HL-60 (cell line): Measurements from ENCODE around the gene FIS1.
A peak's percentile ranks its signal among the peaks of the same experiment; 100 is the strongest.
"Not testable (repeated sequence)": the region's sequence is repeated elsewhere in the genome, so short reads cannot be mapped to it uniquely, and the experiment has no call there.

Experiments
- DNase-seq, 2 experiments: peaks; one replicate each; pipeline ENCODE4 v3.0.0-alpha.2; 2010 to 2020; ENCODE audit warnings: low read depth in 1 of 2, low spot score in 1 of 2
- H3K27ac ChIP-seq: fragments of 250-450 bp; sonication (Bioruptor Pico); replicated peaks from 2 replicates; pipeline ENCODE4 v1.5.1; 2020; ENCODE audit warnings: mild to moderate bottlenecking, moderate library complexity
- H3K27me3 ChIP-seq: fragments of 250-450 bp; sonication (Bioruptor Pico); 2 replicates; pipeline ENCODE4 v1.5.1; 2021; ENCODE audit warnings: mild to moderate bottlenecking, moderate library complexity; ENCODE audit not compliant: insufficient read depth, poor library complexity, severe bottlenecking
- H3K4me3 ChIP-seq: replicated peaks from 2 replicates; pipeline ENCODE4 v1.5.1; 2011; ENCODE audit warnings: mild to moderate bottlenecking, control low read depth, low read length; ENCODE audit not compliant: insufficient read depth
- GABPA ChIP-seq: IDR thresholded peaks from 2 replicates; pipeline ENCODE4 v1.6.1; 2012; ENCODE audit warnings: low read depth
- POLR2AphosphoS5 ChIP-seq: IDR thresholded peaks from 2 replicates; pipeline ENCODE4 v1.6.1; 2012; ENCODE audit warnings: low read depth
- SPI1 ChIP-seq: IDR thresholded peaks from 2 replicates; pipeline ENCODE4 v1.6.1; 2012; ENCODE audit warnings: low read depth, mild to moderate bottlenecking, borderline replicate concordance
- TF ChIP-seq, protein P1 (sequence below): IDR thresholded peaks from 2 replicates; pipeline ENCODE4 v1.6.1; 2012; ENCODE audit warnings: low read depth; ENCODE audit not compliant: insufficient replicate concordance
- TF ChIP-seq, protein P2 (sequence below): IDR thresholded peaks from one replicate; pipeline ENCODE4 v1.5.1; 2011; ENCODE audit warnings: low read length, control low read depth, inconsistent platforms; ENCODE audit not compliant: insufficient read depth

The FIS1 gene

DNA sequence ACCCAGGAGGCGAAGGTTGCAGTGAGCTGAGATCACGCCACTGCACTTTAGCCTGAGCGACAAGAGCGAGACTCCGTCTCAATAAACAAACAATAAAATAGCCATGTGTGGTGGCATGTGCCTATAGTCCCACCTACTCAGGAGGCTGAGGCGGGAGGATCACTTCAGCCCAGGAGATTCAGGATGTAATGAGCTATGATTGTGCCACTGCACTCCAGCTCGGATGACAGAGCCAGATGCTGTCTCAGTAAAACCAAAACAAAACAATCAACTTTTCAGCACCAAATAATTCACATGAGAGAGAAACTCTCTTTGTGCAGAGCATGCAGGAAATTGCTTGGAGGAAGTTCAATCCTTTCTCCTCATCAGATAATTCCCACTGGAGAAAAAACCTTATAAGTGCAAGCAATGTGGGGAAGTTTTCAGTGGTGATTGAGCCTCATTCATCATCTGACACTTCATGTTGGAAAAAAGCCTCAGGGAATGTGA is 13.4 kb upstream of the FIS1 start:
- Histone ChIP-seq H3K27me3 (no peaks in the 10 kb centered on the region), H3K4me3 (no peak overlapping the region), H3K27ac (no peak overlapping the region)
- DNase-seq: no peak
- TF ChIP-seq, protein P1, sequence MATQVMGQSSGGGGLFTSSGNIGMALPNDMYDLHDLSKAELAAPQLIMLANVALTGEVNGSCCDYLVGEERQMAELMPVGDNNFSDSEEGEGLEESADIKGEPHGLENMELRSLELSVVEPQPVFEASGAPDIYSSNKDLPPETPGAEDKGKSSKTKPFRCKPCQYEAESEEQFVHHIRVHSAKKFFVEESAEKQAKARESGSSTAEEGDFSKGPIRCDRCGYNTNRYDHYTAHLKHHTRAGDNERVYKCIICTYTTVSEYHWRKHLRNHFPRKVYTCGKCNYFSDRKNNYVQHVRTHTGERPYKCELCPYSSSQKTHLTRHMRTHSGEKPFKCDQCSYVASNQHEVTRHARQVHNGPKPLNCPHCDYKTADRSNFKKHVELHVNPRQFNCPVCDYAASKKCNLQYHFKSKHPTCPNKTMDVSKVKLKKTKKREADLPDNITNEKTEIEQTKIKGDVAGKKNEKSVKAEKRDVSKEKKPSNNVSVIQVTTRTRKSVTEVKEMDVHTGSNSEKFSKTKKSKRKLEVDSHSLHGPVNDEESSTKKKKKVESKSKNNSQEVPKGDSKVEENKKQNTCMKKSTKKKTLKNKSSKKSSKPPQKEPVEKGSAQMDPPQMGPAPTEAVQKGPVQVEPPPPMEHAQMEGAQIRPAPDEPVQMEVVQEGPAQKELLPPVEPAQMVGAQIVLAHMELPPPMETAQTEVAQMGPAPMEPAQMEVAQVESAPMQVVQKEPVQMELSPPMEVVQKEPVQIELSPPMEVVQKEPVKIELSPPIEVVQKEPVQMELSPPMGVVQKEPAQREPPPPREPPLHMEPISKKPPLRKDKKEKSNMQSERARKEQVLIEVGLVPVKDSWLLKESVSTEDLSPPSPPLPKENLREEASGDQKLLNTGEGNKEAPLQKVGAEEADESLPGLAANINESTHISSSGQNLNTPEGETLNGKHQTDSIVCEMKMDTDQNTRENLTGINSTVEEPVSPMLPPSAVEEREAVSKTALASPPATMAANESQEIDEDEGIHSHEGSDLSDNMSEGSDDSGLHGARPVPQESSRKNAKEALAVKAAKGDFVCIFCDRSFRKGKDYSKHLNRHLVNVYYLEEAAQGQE: no peak
- TF ChIP-seq POLR2AphosphoS5 (no peak), GABPA (no peak), SPI1 (no peak)
- TF ChIP-seq, protein P2, sequence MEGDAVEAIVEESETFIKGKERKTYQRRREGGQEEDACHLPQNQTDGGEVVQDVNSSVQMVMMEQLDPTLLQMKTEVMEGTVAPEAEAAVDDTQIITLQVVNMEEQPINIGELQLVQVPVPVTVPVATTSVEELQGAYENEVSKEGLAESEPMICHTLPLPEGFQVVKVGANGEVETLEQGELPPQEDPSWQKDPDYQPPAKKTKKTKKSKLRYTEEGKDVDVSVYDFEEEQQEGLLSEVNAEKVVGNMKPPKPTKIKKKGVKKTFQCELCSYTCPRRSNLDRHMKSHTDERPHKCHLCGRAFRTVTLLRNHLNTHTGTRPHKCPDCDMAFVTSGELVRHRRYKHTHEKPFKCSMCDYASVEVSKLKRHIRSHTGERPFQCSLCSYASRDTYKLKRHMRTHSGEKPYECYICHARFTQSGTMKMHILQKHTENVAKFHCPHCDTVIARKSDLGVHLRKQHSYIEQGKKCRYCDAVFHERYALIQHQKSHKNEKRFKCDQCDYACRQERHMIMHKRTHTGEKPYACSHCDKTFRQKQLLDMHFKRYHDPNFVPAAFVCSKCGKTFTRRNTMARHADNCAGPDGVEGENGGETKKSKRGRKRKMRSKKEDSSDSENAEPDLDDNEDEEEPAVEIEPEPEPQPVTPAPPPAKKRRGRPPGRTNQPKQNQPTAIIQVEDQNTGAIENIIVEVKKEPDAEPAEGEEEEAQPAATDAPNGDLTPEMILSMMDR: no peak

DNA sequence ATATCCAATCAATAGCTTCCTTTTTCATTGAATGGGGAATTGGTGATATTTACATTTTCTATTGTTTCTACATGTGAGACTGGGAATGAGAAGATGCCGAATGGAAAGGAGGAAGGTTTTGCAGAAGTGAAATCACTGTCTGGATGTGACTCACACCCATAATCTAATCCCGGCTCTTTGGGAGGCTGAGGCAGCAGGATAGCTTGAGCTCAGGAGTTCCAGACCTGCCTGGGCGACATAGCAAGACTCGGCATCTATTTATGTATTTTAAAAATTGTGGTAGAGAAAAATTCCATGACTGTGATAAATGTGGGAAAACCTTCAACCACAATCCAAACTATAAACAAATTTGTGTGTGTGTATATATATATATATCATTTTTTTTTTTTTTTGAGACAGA is 10.9 kb upstream of the FIS1 start:
- H3K27ac ChIP-seq: no peak overlapping the region
- DNase-seq: no peak
- TF ChIP-seq, protein P1: no peak
- TF ChIP-seq, protein P2: no peak
- TF ChIP-seq POLR2AphosphoS5 (no peak), GABPA (no peak), SPI1 (no peak)
- H3K27me3 ChIP-seq: no peaks in the 10 kb centered on the region
- no peak overlapping the region for H3K4me3 ChIP-seq

DNA sequence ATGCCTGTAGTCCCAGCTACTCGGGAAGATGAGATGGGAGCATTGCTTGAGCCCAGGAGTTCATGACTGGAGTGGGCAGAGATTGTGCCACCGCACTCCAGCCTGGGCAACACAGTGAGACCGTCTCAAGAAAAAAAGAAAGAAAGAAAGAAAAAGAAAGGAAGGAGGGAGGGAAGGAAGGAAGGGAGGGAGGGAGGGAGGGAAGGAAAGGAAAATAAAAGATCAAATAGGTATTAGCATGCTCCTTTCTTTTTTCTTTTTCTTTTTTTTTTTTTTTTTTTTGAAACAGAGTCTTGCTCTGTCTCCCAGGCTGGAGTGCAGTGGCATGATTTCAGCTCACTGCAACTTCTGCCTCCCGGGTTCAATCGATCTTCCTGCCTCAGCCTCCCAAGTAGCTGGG is 8.3 kb upstream of the FIS1 start:
- H3K27me3 ChIP-seq, H3K27ac ChIP-seq, H3K4me3 ChIP-seq, DNase-seq: not testable (repeated sequence)

DNA sequence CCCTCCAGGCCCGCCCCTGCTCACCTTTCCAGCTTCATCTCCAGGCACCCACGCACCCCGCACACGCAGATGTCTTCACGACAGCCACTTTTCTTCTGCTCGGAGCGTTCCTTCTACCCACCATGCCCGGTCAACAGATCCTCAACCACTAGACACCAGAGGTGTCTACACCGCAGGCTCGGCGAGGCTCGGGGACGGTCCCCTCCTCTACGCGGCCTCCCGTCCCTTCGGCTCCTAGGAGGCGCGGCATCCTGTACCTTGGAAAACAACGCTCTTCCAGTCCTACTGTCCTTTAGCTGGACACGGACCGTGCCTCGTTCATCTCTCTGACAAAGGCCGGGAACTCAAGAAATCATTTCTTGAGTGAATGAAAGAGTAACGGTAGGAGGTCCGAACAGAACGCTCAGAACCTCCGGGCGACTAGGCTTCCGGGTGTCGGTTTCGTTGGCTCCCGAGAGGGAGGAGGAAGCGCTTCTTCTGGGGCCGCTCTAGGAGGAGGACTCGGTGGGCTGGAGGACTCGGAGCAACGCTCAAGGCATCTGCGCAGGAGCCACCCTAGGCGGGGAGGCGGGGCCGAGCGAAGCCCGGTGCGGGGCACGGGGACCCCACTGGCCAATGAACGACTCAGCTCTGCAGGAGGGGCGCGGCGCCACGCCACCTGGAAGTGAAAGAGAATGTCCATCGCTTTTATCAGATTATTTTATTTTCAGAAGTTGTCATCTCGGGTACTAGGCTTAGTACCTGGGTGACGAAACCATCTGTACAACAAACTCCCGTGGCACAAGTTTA is 7.2 kb upstream of the FIS1 start:
- peak; percentile 96 to 99 for DNase-seq
- Histone ChIP-seq H3K27me3 (no peaks in the 10 kb centered on the region), H3K27ac (peak overlapping the region; percentile 79), H3K4me3 (peak overlapping the region; percentile 86)
- TF ChIP-seq, protein P1: peak; percentile 57
- TF ChIP-seq, protein P2: no peak
- TF ChIP-seq POLR2AphosphoS5 (peak; percentile 71), SPI1 (peak; percentile 58; the same call in 1 of the 2 replicates), GABPA (peak; percentile 75)
